Transverse colon (tissue), 4 donors: ENCODE data around the gene LARP1. TPM values are rescaled to one million over a fixed set of nuclear protein-coding genes. Genes with fewer than 3 reads are reported as not detected.

Source experiments
- DNase-seq: peaks from one replicate; pipeline ENCODE4 v3.0.0-alpha.2; 2019
- H3K27ac ChIP-seq, 4 donors: fragments of 200-600 bp; sonication (generic); 2 replicates each; pipeline ENCODE4 v1.5.1; 2016 to 2018; ENCODE audit warnings: inconsistent platforms in 4 of 4
- H3K27me3 ChIP-seq: fragments of 200-600 bp; sonication (generic); 2 replicates; pipeline ENCODE4 v1.5.1; 2017; ENCODE audit warnings: inconsistent platforms
- H3K36me3 ChIP-seq, 4 donors: fragments of 200-600 bp; sonication (generic); 2 replicates each; pipeline ENCODE4 v1.5.1; 2017 to 2019; ENCODE audit warnings: inconsistent platforms in 4 of 4
- H3K4me1 ChIP-seq, 4 donors: fragments of 200-600 bp; sonication (generic); 2 replicates each; pipeline ENCODE4 v1.5.1; 2017 to 2020; ENCODE audit warnings: inconsistent platforms in 4 of 4
- H3K4me3 ChIP-seq, 4 donors: fragments of 200-600 bp; sonication (generic); 1 replicate in 1 of 4; 2 replicates in 3 of 4; pipeline versions ENCODE4 v1.5.1 to v1.6.1; 2017 to 2019; ENCODE audit warnings: inconsistent platforms in 4 of 4
- H3K9me3 ChIP-seq, 2 donors: fragments of 200-600 bp; sonication (generic); 2 replicates each; pipeline ENCODE4 v1.5.1; 2017 to 2019; ENCODE audit warnings: inconsistent platforms in 2 of 2
- CTCF ChIP-seq, 5 experiments: fragments of 200-600 bp in 3 of 5; fragments of 450-650 bp in 2 of 5; sonication (generic) in 3 of 5; IDR thresholded peaks; 1 replicate in 2 of 5; 2 replicates in 3 of 5; pipeline ENCODE4 v1.5.1; 2016 to 2017; ENCODE audit warnings: antibody characterized with exemption in 5 of 5, inconsistent platforms in 3 of 5, mild to moderate bottlenecking in 2 of 5, moderate library complexity in 1 of 5
- EP300 ChIP-seq: sonication (generic); formaldehyde crosslinking; IDR thresholded peaks from one replicate; pipeline ENCODE4 v1.6.1; 2017; ENCODE audit warnings: antibody characterized with exemption, low read depth
- POLR2A ChIP-seq: fragments of 450-650 bp; IDR thresholded peaks from one replicate; pipeline ENCODE4 v1.6.1; 2016; ENCODE audit warnings: antibody characterized with exemption, mild to moderate bottlenecking, moderate library complexity
- POLR2AphosphoS5 ChIP-seq, 3 donors: sonication (generic); formaldehyde crosslinking; IDR thresholded peaks; one replicate each; pipeline ENCODE4 v1.6.1; 2016; ENCODE audit warnings: antibody characterized with exemption in 3 of 3
- WGBS, 2 donors: methylation state at CpG; one replicate each; pipeline ENCODE4 v1.1.5; 2018; ENCODE audit warnings: low coverage in 1 of 2; 5-methylcytosine and 5-hydroxymethylcytosine counted together
- in situ Hi-C, 4 donors: fragments of 200-750 bp; cut with MboI; loops; one replicate each; pipeline versions ENCODE4 v1.15.0 to v1.15.1; 2017; ENCODE audit warnings: low sequenced_read_pairs in 3 of 4, low pct_ligation_motif_present in 1 of 4, low pct_unique_long_range_greater_than_20kb in 1 of 4
- intact Hi-C: fragments of 100-400 bp; cut with DNase I; formaldehyde crosslinking; loops from one replicate; pipeline ENCODE4 v1.15.1; 2023; ENCODE audit warnings: low total_unique reads
- total RNA-seq, 4 donors: library from RNA; depleted of rRNA; stranded (reverse); fragments of >200 nt; gene quantifications; one replicate each; pipeline ENCODE4 v1.1.0, GENCODE V29; 2016

The LARP1 gene
- total RNA-seq, 4 donors from 2014 or later = 63.6 to 171 (median 105) TPM

GRCh38 chr5:154823605-154824004 is 68.4 kb downstream of the LARP1 start:
- intact Hi-C loops (no loop called here), in situ Hi-C loops (loop anchor here in 1 of 4 donors (25.0 kb wide), 1 partner anchor 361 kb away; no protein-coding TSS in a partner anchor)
- no peak overlapping the region for H3K4me3 ChIP-seq
- no peak overlapping the region for H3K27ac ChIP-seq
- peaks cover 0 to 10% (median 0%) of the 10 kb centered on the region in 4 donors for H3K4me1 ChIP-seq
- H3K27me3 ChIP-seq = no peaks in the 10 kb centered on the region
- TF ChIP-seq POLR2A = no peak
- TF ChIP-seq EP300 = no peak
- TF ChIP-seq POLR2AphosphoS5 (IDR thresholded peaks at IDR 0.05) = no peak
- TF ChIP-seq CTCF (IDR thresholded peaks at IDR 0.05) = no peak
- H3K9me3 ChIP-seq = no peaks in the 10 kb centered on the region
- peaks cover 0 to 22% (median 4%) of the 10 kb centered on the region in 4 donors for H3K36me3 ChIP-seq
- no peak for DNase-seq
- WGBS, 2 donors = 80 to 93% methylated on average over 1 to 4 of the region's 4 CpGs

- 100% methylated on average over 2 of the region's 2 CpGs; no CpG with 5 or more reads in 1 of the 2 donors for WGBS, 2 donors
- no peak overlapping the region for H3K4me3 ChIP-seq
- no peaks in the 10 kb centered on the region for H3K27me3 ChIP-seq
- DNase-seq = no peak
- intact Hi-C loops = no loop called here
- TF ChIP-seq POLR2AphosphoS5 (IDR thresholded peaks at IDR 0.05) (no peak), CTCF (IDR thresholded peaks at IDR 0.05) (no peak)
- no peak overlapping the region for H3K27ac ChIP-seq
- peaks cover 0 to 15% (median 3%) of the 10 kb centered on the region in 4 donors for H3K4me1 ChIP-seq
- in situ Hi-C loops = loop anchor here in 1 of 4 donors (25.0 kb wide), 1 partner anchor 362 kb away; no protein-coding TSS in a partner anchor
- no peaks in the 10 kb centered on the region for H3K9me3 ChIP-seq
- peaks cover 0 to 22% (median 4%) of the 10 kb centered on the region in 4 donors for H3K36me3 ChIP-seq
These were observed 68.9 kb downstream of the LARP1 start for GRCh38 chr5:154824070-154824469.

DNA sequence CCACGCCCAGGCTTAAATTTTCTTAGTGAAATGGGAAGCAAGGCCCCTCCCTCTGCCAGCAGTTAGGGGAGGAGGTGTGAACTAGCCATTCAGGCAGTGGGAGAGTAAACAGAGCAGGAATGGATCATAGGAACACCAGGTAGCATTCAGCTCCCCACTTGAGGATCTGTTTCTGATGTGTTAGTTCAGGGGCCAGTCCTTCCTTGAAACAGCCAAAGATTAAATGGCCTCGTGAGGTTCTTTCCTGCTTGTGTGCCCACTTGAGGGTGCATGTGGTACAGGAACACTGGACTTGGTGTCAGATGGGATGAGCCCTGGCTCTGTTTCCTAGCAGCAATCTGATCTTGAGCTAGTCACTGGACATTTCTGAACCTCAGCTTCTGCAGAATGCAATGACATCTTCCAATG is 74.0 kb downstream of the LARP1 start:
- TF ChIP-seq EP300 (no peak), CTCF (IDR thresholded peaks at IDR 0.05) (no peak), POLR2A (no peak), POLR2AphosphoS5 (IDR thresholded peaks at IDR 0.05) (no peak)
- WGBS, 2 donors = 53% methylated on average over 2 of the region's 2 CpGs; no CpG with 5 or more reads in 1 of the 2 donors
- peak; percentile 26 for DNase-seq
- H3K4me1 ChIP-seq = peaks cover 0 to 43% (median 13%) of the 10 kb centered on the region in 4 donors
- H3K27me3 ChIP-seq = no peaks in the 10 kb centered on the region
- peak overlapping the region; percentile 61 to 86 (median 74) for H3K27ac ChIP-seq
- no peak overlapping the region for H3K4me3 ChIP-seq
- in situ Hi-C loops (no loop called here), intact Hi-C loops (no loop called here)
- no peaks in the 10 kb centered on the region for H3K9me3 ChIP-seq
- peaks cover 0 to 4% (median 0%) of the 10 kb centered on the region in 4 donors for H3K36me3 ChIP-seq

GRCh38 chr5:154829589-154830218 is 74.5 kb downstream of the LARP1 start:
- peaks cover 0 to 4% (median 0%) of the 10 kb centered on the region in 4 donors for H3K36me3 ChIP-seq
- H3K9me3 ChIP-seq = no peaks in the 10 kb centered on the region
- H3K4me3 ChIP-seq = no peak overlapping the region
- peak in 2 of 3 donors; percentile 24 to 27 for TF ChIP-seq POLR2AphosphoS5 (IDR thresholded peaks at IDR 0.05)
- TF ChIP-seq EP300 = no peak
- no peaks in the 10 kb centered on the region for H3K27me3 ChIP-seq
- intact Hi-C loops (no loop called here), in situ Hi-C loops (no loop called here)
- 53% methylated on average over 4 of the region's 4 CpGs; no CpG with 5 or more reads in 1 of the 2 donors for WGBS, 2 donors
- H3K27ac ChIP-seq = peak overlapping the region; percentile 61 to 86 (median 74)
- DNase-seq = peak; percentile 70
- H3K4me1 ChIP-seq = peaks cover 0 to 48% (median 15%) of the 10 kb centered on the region in 4 donors
